HepG2 (cell line): ENCODE measurements around the gene LSMEM2. TPM values are rescaled to one million over a fixed set of nuclear protein-coding genes. Genes with fewer than 3 reads are reported as not detected.
A peak's percentile ranks its signal among the peaks of the same experiment; 100 is the strongest.

Experiments
- ASH2L ChIP-seq: fragments of 300-600, 200-600 bp; sonication (generic); IDR thresholded peaks from 2 replicates; pipeline ENCODE4 v1.7.0; 2017; ENCODE audit warnings: low read depth, mild to moderate bottlenecking, moderate library complexity, mixed read lengths, low read length; ENCODE audit not compliant: insufficient read length
- BCL6 ChIP-seq: IDR thresholded peaks from 2 replicates; pipeline ENCODE4 v1.6.1; 2016; ENCODE audit warnings: missing genetic modification reagents, missing compliant biosample characterization
- BRF2 ChIP-seq: sonication (generic); formaldehyde crosslinking; IDR thresholded peaks from 2 replicates; pipeline ENCODE4 v1.8.1; 2022; ENCODE audit warnings: mild to moderate bottlenecking, missing genetic modification reagents
- CBFB ChIP-seq: sonication (generic); formaldehyde crosslinking; IDR thresholded peaks from 2 replicates; pipeline ENCODE4 v1.4.0; 2020; ENCODE audit warnings: missing genetic modification reagents
- CENPX ChIP-seq: sonication (generic); formaldehyde crosslinking; IDR thresholded peaks from 2 replicates; pipeline ENCODE4 v1.9.0; 2021; ENCODE audit warnings: mild to moderate bottlenecking, missing genetic modification reagents, moderate library complexity
- EEA1 ChIP-seq: sonication (generic); formaldehyde crosslinking; IDR thresholded peaks from 2 replicates; pipeline ENCODE4 v1.5.1; 2020; ENCODE audit warnings: mild to moderate bottlenecking, missing genetic modification reagents, borderline replicate concordance
- EP300 ChIP-seq, 3 experiments: sonication (generic) in 1 of 3; formaldehyde crosslinking in 1 of 3; IDR thresholded peaks; 2 replicates each; pipeline versions ENCODE4 v1.5.1 to v1.6.1; 2011 to 2020; ENCODE audit warnings: low read depth in 2 of 3, low read length in 2 of 3, borderline replicate concordance in 1 of 3, improper control_type of control experiment in 1 of 3, mild to moderate bottlenecking in 1 of 3, missing genetic modification reagents in 1 of 3, moderate library complexity in 1 of 3
- HMGA1 ChIP-seq: sonication (generic); formaldehyde crosslinking; conservative IDR thresholded peaks from 2 replicates; pipeline ENCODE4 v1.4.0; 2020; ENCODE audit warnings: missing genetic modification reagents
- HOXA5 ChIP-seq: sonication (generic); formaldehyde crosslinking; IDR thresholded peaks from 2 replicates; pipeline ENCODE4 v1.4.0; 2020; ENCODE audit warnings: missing genetic modification reagents
- KLF16 ChIP-seq, 2 experiments: sonication (generic) in 1 of 2; formaldehyde crosslinking in 1 of 2; IDR thresholded peaks; 2 replicates each; pipeline versions ENCODE4 v1.6.1 to v1.8.0; 2016 to 2023; ENCODE audit warnings: missing genetic modification reagents in 2 of 2, missing compliant biosample characterization in 1 of 2
- LCORL ChIP-seq, 2 experiments: fragments of 450-650 bp in 1 of 2; sonication (generic) in 1 of 2; formaldehyde crosslinking in 1 of 2; IDR thresholded peaks; 2 replicates each; pipeline versions ENCODE4 v1.5.0 to v1.6.1; 2017 to 2020; ENCODE audit warnings: antibody characterized with exemption in 1 of 2, missing genetic modification reagents in 1 of 2
- MAFF ChIP-seq: IDR thresholded peaks from 2 replicates; pipeline ENCODE4 v1.6.1; 2011; ENCODE audit warnings: low read depth, low read length, improper control_type of control experiment
- NFYC ChIP-seq: IDR thresholded peaks from 2 replicates; pipeline ENCODE4 v1.6.1; 2016; ENCODE audit warnings: missing genetic modification reagents, missing compliant biosample characterization
- REPIN1 ChIP-seq: sonication (generic); formaldehyde crosslinking; IDR thresholded peaks from 2 replicates; pipeline ENCODE4 v1.8.0; 2022; ENCODE audit warnings: missing genetic modification reagents, low read depth, mild to moderate bottlenecking, borderline replicate concordance
- SOX5 ChIP-seq: IDR thresholded peaks from 2 replicates; pipeline ENCODE4 v1.6.1; 2016; ENCODE audit warnings: borderline replicate concordance
- SP140L ChIP-seq: sonication (generic); formaldehyde crosslinking; IDR thresholded peaks from 2 replicates; pipeline ENCODE4 v1.4.0; 2020; ENCODE audit warnings: missing genetic modification reagents, borderline replicate concordance
- SYNCRIP ChIP-seq: fragments of 200-400 bp; formaldehyde crosslinking; IDR thresholded peaks from 2 replicates; pipeline ENCODE4 v1.6.1; 2018; ENCODE audit warnings: mild to moderate bottlenecking, low read depth, low read length; ENCODE audit not compliant: insufficient read depth
- TFAP4 ChIP-seq: sonication (generic); IDR thresholded peaks from 2 replicates; pipeline ENCODE4 v1.6.1; 2016; ENCODE audit warnings: low read depth, borderline replicate concordance
- XBP1 ChIP-seq: sonication (generic); formaldehyde crosslinking; IDR thresholded peaks from 2 replicates; pipeline ENCODE4 v1.5.0; 2020; ENCODE audit warnings: missing genetic modification reagents
- ZBTB25 ChIP-seq: IDR thresholded peaks from 2 replicates; pipeline ENCODE4 v1.6.1; 2018; ENCODE audit warnings: missing genetic modification reagents
- ZFX ChIP-seq: sonication (generic); formaldehyde crosslinking; IDR thresholded peaks from 2 replicates; pipeline ENCODE4 v1.4.0; 2020; ENCODE audit warnings: mild to moderate bottlenecking, low read depth, missing genetic modification reagents, moderate library complexity
- ZNF180 ChIP-seq: sonication (generic); formaldehyde crosslinking; IDR thresholded peaks from 2 replicates; pipeline ENCODE4 v1.4.0; 2020; ENCODE audit warnings: low read depth, missing genetic modification reagents, borderline replicate concordance
- ZNF292 ChIP-seq: sonication (generic); formaldehyde crosslinking; IDR thresholded peaks from 2 replicates; pipeline ENCODE4 v1.8.1; 2022; ENCODE audit warnings: mild to moderate bottlenecking, low read depth, missing genetic modification reagents, borderline replicate concordance
- ZNF446 ChIP-seq: sonication (generic); formaldehyde crosslinking; IDR thresholded peaks from 2 replicates; pipeline ENCODE4 v1.5.0; 2020; ENCODE audit warnings: mild to moderate bottlenecking, missing genetic modification reagents
- ZNF644 ChIP-seq: IDR thresholded peaks from 2 replicates; pipeline ENCODE4 v1.6.1; 2016; ENCODE audit warnings: low read depth
- polyA plus RNA-seq, 8 experiments: library from polyadenylated mRNA; depleted of rRNA in 3 of 8; stranded (reverse) in 7 of 8; unstranded in 1 of 8; fragments of >200 nt; fragmentation: Illumina TruSeq in 4 of 8; extraction: Trizol in 4 of 8; gene quantifications; 2 replicates each; pipeline versions ENCODE4 v1.2.1 to v1.2.3, GENCODE V29; 2011 to 2016; ENCODE audit warnings: low read depth in 4 of 8, missing spikeins in 1 of 8, mixed read lengths in 1 of 8; ENCODE audit not compliant: insufficient read depth in 1 of 8
- total RNA-seq, 5 experiments: library from RNA; depleted of rRNA; stranded (reverse); fragments of >200 nt; fragmentation: Illumina TruSeq; extraction: Trizol; gene quantifications; 2 replicates each; pipeline ENCODE4 v1.2.3, GENCODE V29; 2016; ENCODE audit warnings: low read depth in 1 of 5

Gene LSMEM2
- total and polyA plus RNA-seq, 2 of the 13 experiments (the other 11 are each of a cell fraction or from before 2014, with no cell fraction given): 0.07 to 0.41 TPM

- TF ChIP-seq MAFF (no peak), LCORL (IDR thresholded peaks at IDR 0.05) (0 out of 2 replicates have a peak, but pooled peaks have one; percentile 27), LCORL (CRISPR knock-in tag; IDR thresholded peaks at IDR 0.05) (peak; percentile 90), BRF2 (peak; percentile 36; the same call in 1 of the 2 replicates), ASH2L (peak; percentile 37), SP140L (CRISPR knock-in tag) (no peak), HOXA5 (CRISPR knock-in tag) (no peak; the same call in 1 of the 2 replicates), TFAP4 (peak; percentile 59; the same call in 1 of the 2 replicates), EP300 (IDR thresholded peaks at IDR 0.05; ENCODE audit: low read depth in 2 of 2, low read length in 2 of 2) (peak; percentile 85 to 92; a peak in 3 of 4 replicates), EP300 (CRISPR knock-in tag; IDR thresholded peaks at IDR 0.05; ENCODE audit: borderline replicate concordance) (peak; percentile 81), ZBTB25 (CRISPR knock-in tag) (peak; percentile 88; the same call in 1 of the 2 replicates), ZNF446 (CRISPR knock-in tag) (no peak), NFYC (CRISPR knock-in tag) (0 out of 2 replicates have a peak, but pooled peaks have one; percentile 19), ZFX (CRISPR knock-in tag) (peak; percentile 92), EEA1 (peak; percentile 91), SYNCRIP (no peak), ZNF292 (no peak), BCL6 (CRISPR knock-in tag) (peak; percentile 65; the same call in 1 of the 2 replicates), ZNF180 (no peak), KLF16 (CRISPR knock-in tag; IDR thresholded peaks at IDR 0.05) (peak in 1 of 2 experiments; percentile 65; a peak in 1 of 4 replicates), CBFB (peak; percentile 36; the same call in 1 of the 2 replicates), HMGA1 (CRISPR knock-in tag) (no peak), CENPX (no peak), ZNF644 (CRISPR knock-in tag) (no peak), XBP1 (CRISPR knock-in tag) (no peak), REPIN1 (CRISPR knock-in tag) (peak; percentile 55; the same call in 1 of the 2 replicates), SOX5 (CRISPR knock-in tag) (peak; percentile 67; the same call in 1 of the 2 replicates)
Measured at GRCh38 chr3:50260027-50260941, 18.6 kb upstream of the LSMEM2 start (continued).
